DND-41 (cell line): Measurements from ENCODE around the gene MYBPHL.

Experiments
- ATAC-seq: fragments of 200-7000 bp; cut with Tn5 transposase; 3 replicates; pipeline ENCODE4 v1.9.1; 2021; ENCODE audit warnings: low read depth; ENCODE audit not compliant: insufficient read depth
- DNase-seq: peaks from one replicate; pipeline ENCODE4 v3.0.0-alpha.2; 2020
- H2AFZ ChIP-seq: 2 replicates; pipeline ENCODE4 v1.6.0; 2012; ENCODE audit warnings: low read depth, low read length
- H3K27ac ChIP-seq: 2 replicates; pipeline ENCODE4 v1.5.1; 2012; ENCODE audit warnings: low read length, inconsistent platforms
- H3K27me3 ChIP-seq: fragments of 200-600 bp; sonication (generic); 2 replicates; pipeline ENCODE4 v1.6.0; 2012; ENCODE audit warnings: low read length, mild to moderate bottlenecking, inconsistent platforms; ENCODE audit not compliant: insufficient read depth, poor library complexity
- H3K36me3 ChIP-seq: 2 replicates; pipeline ENCODE4 v1.5.1; 2012; ENCODE audit warnings: low read length, inconsistent platforms; ENCODE audit not compliant: insufficient read depth
- H3K4me1 ChIP-seq: 2 replicates; pipeline ENCODE4 v1.5.1; 2012; ENCODE audit warnings: mild to moderate bottlenecking, low read length; ENCODE audit not compliant: insufficient read depth
- H3K4me2 ChIP-seq: 2 replicates; pipeline ENCODE4 v1.6.0; 2012; ENCODE audit warnings: mild to moderate bottlenecking, moderate library complexity, low read length, inconsistent platforms; ENCODE audit not compliant: insufficient read depth
- H3K4me3 ChIP-seq, 2 experiments: fragments of 200-600 bp in 1 of 2; shearing (Covaris generic) in 1 of 2; 2 replicates each; pipeline ENCODE4 v1.5.1; 2012 to 2016; ENCODE audit warnings: inconsistent platforms in 2 of 2, low read length in 2 of 2, mild to moderate bottlenecking in 2 of 2, low read depth in 1 of 2, moderate library complexity in 1 of 2
- H3K79me2 ChIP-seq: 2 replicates; pipeline ENCODE4 v1.6.0; 2012; ENCODE audit warnings: low read length, inconsistent platforms; ENCODE audit not compliant: insufficient read depth
- H3K9ac ChIP-seq: 2 replicates; pipeline ENCODE4 v1.6.0; 2012; ENCODE audit warnings: low read depth, mild to moderate bottlenecking, inconsistent platforms, low read length, moderate library complexity
- H3K9me3 ChIP-seq: 2 replicates; pipeline ENCODE4 v1.5.1; 2012; ENCODE audit warnings: low read length, moderate library complexity, mild to moderate bottlenecking, inconsistent platforms; ENCODE audit not compliant: insufficient read depth, severe bottlenecking
- H4K20me1 ChIP-seq: 2 replicates; pipeline ENCODE4 v1.6.0; 2012; ENCODE audit warnings: low read length; ENCODE audit not compliant: insufficient read depth
- CTCF ChIP-seq: IDR thresholded peaks from 2 replicates; pipeline ENCODE4 v1.5.1; 2012; ENCODE audit warnings: borderline replicate concordance, low read length, moderate library complexity, mild to moderate bottlenecking; ENCODE audit not compliant: poor library complexity, severe bottlenecking; ENCODE audit errors: extremely low read depth
- EZH2 ChIP-seq: IDR thresholded peaks from 3 replicates; pipeline ENCODE4 v1.6.1; 2012; ENCODE audit warnings: borderline replicate concordance, low read depth, mild to moderate bottlenecking, moderate library complexity, low read length, inconsistent platforms; ENCODE audit not compliant: severe bottlenecking

MYBPHL gene

DNA sequence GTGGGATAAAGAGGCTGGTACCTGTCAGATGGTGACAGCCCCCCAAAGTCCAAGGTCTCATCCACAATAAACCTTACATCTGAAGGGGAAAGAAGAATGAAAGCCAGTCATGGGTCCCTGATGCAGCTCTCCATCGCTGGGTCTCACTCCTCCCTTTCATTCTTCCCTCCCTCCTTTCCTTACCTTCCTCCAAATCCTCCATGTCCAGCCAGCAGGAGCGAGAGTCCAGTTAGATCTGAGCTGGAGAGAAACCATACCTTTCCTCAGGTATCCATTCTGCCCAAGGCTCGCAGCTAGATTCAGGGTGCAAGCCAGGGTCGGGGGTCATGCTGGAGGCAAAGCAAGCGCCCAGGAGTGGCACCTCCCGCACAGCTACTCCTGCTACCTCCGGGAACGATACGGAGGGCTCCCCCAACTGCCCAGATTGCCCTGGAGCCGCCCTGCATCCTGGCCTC, 24.3 kb downstream of the MYBPHL start:
- DNase-seq (no peak), ATAC-seq (no peak)
- peaks cover 26% of the 10 kb centered on the region for H3K4me1 ChIP-seq
- peak overlapping the region; percentile 83 for H3K4me2 ChIP-seq
- peak overlapping the region; percentile 88 for H3K27ac ChIP-seq
- H3K9ac ChIP-seq, result peak overlapping the region; percentile 73
- TF ChIP-seq EZH2 (no peak), CTCF (no peak)
- no peaks in the 10 kb centered on the region for H3K9me3 ChIP-seq
- no peaks in the 10 kb centered on the region for H3K27me3 ChIP-seq
- peak overlapping the region; percentile 56 to 82 for H3K4me3 ChIP-seq
- H4K20me1 ChIP-seq, result peaks cover 6% of the 10 kb centered on the region; the same call in 1 of the 2 replicates
- peaks cover 40% of the 10 kb centered on the region for H3K36me3 ChIP-seq
- peaks cover 19% of the 10 kb centered on the region for H3K79me2 ChIP-seq
- H2AFZ ChIP-seq, result peak overlapping the region; percentile 84

- H3K9me3 ChIP-seq, result no peaks in the 10 kb centered on the region
- H3K9ac ChIP-seq, result peak overlapping the region; percentile 73
- peaks cover 26% of the 10 kb centered on the region for H3K4me1 ChIP-seq
- DNase-seq, result no peak
- H2AFZ ChIP-seq, result peak overlapping the region; percentile 84; the same call in 1 of the 2 replicates
- H3K36me3 ChIP-seq, result peaks cover 40% of the 10 kb centered on the region
- TF ChIP-seq CTCF, result no peak
- TF ChIP-seq EZH2, result no peak
- no peaks in the 10 kb centered on the region for H3K27me3 ChIP-seq
- H3K27ac ChIP-seq, result peak overlapping the region; percentile 88
- peak overlapping the region; percentile 56 to 82; a peak in 3 of 4 replicates for H3K4me3 ChIP-seq
- no peak for ATAC-seq
- H3K79me2 ChIP-seq, result peaks cover 19% of the 10 kb centered on the region
- H4K20me1 ChIP-seq, result peaks cover 6% of the 10 kb centered on the region; the same call in 1 of the 2 replicates
- peak overlapping the region; percentile 83 for H3K4me2 ChIP-seq
Observed at GRCh38 chr1:109281680-109282496, 24.9 kb downstream of the MYBPHL start.

GRCh38 chr1:109280862-109281261, 25.9 kb downstream of the MYBPHL start:
- no peaks in the 10 kb centered on the region for H3K9me3 ChIP-seq
- H3K4me2 ChIP-seq, result peak overlapping the region; percentile 83; the same call in 1 of the 2 replicates
- peaks cover 6% of the 10 kb centered on the region; the same call in 1 of the 2 replicates for H4K20me1 ChIP-seq
- peaks cover 26% of the 10 kb centered on the region for H3K4me1 ChIP-seq
- H3K27ac ChIP-seq, result no peak overlapping the region
- TF ChIP-seq EZH2 (no peak), CTCF (no peak)
- H3K27me3 ChIP-seq, result no peaks in the 10 kb centered on the region
- peaks cover 19% of the 10 kb centered on the region for H3K79me2 ChIP-seq
- H3K36me3 ChIP-seq, result peaks cover 40% of the 10 kb centered on the region
- no peak for ATAC-seq
- no peak overlapping the region for H3K4me3 ChIP-seq
- no peak overlapping the region for H3K9ac ChIP-seq
- no peak for DNase-seq
- H2AFZ ChIP-seq, result no peak overlapping the region
